GM21619 (cell line): Measurements from ENCODE around the gene NDUFB10.

Source experiments
- ATAC-seq: cut with Tn5 transposase; IDR thresholded peaks from one replicate; pipeline ENCODE4 v1.9.1; 2021; ENCODE audit not compliant: unreplicated experiment

The NDUFB10 gene

DNA sequence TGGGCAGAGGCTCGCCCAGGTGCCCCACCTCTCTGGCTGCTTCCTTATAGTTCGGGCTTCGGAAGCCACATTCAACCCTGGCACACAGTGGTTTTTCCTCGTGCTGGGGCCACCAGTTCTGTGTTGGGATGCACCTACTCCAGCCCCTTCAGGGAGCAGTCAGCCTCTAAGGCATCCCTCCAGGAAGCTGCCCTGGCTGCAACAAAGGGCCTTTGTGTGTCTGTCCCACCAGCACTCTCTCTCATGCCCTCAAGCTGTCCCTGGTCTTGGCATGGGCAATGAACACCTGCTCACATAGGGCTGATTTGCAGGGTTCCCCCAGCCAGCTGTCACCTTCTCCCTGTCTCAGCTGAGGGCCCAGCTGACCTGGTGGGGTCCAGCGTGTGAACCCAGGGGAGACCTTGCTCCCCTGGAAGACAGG, 22.7 kb downstream of the NDUFB10 start:
- no peak for ATAC-seq

DNA sequence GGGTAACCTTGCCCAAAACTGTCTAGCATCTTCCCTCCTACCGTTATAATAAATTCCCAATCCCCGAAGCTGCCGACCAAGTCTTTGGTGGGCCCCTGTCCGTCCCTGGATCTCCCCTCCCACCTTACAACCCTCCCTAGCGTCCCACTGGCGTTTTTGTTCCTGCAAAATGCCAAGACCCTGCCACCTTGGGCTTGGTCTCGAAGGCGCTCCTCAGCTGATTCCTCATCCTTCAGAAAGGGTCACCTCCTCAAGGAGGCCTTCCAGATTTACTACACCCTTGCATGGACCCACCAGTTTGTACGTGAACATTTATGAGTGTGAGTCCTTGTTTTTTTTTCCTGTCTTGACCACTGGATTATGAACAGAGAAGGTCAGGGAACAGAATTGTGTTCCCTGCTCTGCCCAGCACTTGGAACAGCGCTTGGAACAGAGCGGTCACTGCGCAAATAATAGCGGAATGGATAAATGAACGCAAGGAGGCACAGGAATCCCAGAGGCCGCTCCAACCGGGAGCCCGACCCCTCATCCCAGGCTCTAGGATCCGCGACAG, 23.7 kb downstream of the NDUFB10 start:
- no peak for ATAC-seq

DNA sequence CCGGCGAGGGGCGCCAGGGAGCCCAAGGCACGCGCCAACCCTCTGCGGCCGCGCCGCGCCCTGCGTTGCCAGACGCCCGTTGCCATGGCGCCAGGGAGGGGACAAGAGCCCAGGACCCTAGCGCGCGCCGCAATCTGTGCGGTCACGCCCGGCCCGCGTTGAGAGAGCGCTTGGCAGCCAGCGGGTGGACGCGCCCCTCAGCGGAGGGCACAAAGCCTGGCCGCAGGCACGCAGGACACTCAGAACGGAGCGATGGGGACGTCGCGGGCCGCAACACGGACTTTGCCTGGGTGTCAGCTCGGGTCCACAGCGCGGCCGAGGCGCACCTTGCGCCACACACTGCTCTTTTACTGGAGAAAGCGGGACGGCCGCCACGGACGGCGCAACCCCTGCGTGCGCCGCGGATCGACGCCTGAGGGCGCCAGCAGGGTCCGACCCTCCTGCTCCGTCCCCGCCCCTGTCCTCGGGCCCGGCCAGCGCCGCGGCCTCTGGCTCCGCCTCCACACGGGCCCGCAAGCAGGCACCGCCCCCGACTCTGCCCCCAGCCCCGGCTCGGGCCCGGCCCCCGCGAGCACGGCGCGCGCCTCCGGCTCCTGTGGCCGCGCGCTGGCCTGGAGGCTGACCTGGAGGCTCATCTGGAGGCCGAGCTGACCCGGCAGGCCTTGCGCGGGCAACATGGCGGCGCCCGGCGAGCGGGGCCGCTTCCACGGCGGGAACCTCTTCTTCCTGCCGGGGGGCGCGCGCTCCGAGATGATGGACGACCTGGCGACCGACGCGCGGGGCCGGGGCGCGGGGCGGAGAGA, 24.4 kb downstream of the NDUFB10 start, which contains the start of gene GFER:
Gene GFER, plus strand, starts transcription at position 650 of the 803 bp plus-strand sequence. Its CDS starts 26 bp downstream, at position 676.
- ATAC-seq, result peak; percentile 70

DNA sequence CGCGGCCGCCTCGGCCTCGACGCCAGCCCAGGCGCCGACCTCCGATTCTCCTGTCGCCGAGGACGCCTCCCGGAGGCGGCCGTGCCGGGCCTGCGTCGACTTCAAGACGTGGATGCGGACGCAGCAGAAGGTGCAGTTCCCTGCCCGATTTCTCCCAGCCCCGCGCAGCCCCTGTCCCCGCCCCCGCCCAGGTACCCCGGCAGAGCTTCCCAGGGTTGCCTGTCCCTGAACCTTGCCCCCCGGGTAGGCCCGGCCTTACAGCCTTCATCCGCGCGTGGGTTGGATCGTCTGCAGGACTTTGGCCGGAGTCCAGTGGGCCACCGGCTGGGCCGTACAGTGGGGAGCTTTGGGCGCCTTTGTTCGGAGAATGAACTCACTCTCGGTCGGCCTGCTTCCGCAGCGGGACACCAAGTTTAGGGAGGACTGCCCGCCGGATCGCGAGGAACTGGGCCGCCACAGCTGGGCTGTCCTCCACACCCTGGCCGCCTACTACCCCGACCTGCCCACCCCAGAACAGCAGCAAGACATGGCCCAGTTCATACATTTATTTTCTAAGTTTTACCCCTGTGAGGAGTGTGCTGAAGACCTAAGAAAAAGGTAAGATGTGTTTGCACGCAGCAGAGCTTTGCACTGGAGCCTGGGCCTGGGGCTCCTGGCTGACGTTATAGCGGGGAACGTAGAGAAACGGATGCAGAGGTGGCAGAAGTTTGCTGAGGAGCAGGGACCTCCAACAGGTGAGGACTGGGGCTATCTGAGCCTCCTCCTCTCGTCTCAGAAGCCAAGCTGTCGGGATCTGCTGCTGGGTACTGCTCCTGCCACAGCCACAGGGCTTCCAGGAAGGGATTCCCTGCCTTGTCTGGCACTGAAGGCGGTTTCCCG, 25.2 kb downstream of the NDUFB10 start:
- ATAC-seq, result peak; percentile 12

DNA sequence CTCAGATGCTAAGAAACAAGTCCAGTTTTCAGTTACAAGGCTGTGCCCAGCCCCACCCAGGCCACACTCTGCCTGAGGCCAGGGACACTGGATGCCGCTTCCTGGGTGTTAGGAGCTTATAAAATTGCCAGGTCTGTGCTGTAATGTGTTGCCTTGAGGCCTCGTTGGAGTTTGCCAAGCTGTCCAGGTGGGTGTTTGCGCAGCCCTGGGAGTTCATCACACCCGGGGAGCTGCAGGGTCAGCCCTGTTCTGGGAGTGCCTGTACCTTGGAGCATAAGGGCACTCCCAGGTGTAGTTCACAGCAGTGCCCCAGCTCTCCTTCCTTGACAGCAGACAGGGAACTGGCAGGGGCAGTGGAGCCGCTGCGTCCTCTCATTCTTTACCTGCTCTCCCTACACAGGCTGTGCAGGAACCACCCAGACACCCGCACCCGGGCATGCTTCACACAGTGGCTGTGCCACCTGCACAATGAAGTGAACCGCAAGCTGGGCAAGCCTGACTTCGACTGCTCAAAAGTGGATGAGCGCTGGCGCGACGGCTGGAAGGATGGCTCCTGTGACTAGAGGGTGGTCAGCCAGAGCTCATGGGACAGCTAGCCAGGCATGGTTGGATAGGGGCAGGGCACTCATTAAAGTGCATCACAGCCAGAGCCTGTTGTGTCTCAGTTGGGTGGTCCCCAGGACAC, 26.3 kb downstream of the NDUFB10 start:
- ATAC-seq, result no peak

DNA sequence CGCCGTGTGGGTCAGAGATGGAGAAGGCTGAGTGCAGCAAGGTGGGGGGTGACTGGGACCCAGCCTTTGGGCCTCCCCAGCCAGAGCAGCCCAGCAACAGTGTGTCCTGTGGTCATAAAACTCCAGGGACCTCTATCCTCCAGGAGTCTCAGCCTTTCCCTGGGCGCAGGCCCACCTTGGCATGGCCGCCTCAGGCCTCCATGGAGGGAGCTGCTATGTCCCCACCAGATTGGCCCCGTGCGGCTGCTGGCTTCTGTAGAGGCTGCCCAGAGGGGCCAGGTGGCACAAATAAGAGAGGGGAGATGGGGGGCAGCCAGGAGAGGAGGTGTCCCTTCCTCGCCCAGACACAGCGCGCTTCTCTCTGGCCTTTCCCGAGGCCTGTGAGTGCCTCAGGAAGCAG, 27.9 kb downstream of the NDUFB10 start:
- no peak for ATAC-seq

DNA sequence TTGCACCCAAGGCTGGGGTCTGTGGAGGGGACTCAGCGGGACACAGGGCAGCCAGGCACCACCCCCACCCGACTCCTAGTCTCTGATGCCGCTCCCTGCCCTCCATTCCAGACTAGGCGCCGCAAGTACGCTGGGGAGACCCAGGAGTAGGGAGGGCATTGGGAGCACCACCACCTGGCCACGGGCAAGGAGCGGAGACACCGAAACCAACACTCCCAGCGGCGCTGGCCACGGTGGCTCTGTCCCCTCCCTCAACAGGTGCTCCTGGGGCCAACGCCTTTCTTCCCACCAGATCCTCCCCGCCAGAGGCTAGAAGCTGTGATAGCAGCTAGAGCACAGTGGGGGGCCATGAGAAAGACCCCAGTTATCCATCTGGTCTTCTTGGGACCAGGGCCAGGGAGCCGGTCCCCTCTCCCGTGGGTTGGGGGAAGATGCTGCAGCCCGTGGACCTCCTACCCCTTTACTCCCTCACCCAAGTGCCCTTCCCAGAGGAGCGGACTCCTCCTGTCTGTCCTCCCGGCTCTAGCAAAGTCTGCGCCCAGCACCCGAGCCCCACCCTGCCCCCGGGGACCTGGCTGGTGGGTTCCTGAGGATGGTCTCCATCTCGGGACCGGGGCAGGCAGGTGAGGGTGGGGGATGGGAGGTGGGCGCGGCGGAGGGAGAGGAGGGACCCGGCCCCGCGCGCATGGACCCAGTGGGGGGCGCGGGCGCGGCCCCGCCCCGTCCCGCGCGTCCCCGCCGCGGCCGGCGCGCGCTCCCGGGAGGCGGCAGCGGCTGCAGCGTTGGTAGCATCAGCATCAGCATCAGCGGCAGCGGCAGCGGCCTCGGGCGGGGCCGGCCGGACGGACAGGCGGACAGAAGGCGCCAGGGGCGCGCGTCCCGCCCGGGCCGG, 30.1 kb downstream of the NDUFB10 start, which contains the start of gene SYNGR3:
Gene SYNGR3, plus strand, starts transcription at position 762 of the 892 bp plus-strand sequence. CDS start 133 bp downstream, outside the sequence.
- no peak for ATAC-seq

DNA sequence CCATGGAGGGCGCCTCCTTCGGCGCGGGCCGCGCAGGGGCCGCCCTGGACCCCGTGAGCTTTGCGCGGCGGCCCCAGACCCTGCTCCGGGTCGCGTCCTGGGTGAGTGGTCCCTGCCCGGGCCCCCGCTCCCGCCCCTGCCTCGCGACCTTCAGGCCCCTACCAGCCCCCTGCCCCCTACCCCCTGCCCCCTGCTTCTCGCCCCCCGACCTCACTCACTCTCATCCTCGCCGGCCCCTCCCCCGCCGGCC, 30.7 kb downstream of the NDUFB10 start:
- ATAC-seq, result no peak

DNA sequence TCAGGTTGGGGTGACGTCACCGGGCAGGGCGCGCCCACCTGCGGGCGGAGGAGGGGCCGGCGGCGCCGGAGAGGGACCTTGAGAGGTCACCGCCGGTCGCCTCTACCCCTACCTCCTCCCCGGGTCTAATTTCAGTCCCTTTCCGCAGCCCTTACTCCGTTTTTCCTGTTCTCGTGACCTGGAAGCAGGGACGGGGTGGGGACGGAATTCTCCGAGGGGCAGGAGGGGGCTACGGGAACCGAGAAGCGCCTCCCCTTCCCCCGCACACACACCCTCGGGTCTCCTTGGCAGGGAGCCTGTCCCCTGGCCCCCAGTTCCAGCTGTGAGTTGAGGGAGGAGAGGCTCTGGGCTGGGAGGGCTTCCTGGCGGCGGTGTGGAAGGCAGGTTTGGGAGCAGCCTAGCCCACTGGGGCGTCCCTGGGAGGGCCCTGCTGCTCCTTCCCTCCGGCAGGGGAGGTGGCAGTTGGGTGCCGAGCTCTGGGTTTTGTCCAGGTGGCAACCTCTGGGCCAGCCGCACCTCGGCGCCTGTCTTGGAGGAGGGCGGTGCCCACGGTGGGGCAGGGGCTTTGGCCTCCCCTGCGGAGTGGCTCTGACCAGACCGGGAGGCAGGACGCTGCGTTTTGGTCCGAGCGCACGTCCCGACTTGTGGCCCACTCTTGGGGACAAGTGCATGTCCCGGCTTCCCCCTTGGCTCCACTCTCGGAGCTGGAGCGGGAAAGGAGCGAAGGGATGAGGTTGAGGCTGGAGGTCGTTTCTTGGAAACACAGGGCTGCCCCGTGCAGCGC, 31.2 kb downstream of the NDUFB10 start:
- peak; percentile 5 for ATAC-seq

DNA sequence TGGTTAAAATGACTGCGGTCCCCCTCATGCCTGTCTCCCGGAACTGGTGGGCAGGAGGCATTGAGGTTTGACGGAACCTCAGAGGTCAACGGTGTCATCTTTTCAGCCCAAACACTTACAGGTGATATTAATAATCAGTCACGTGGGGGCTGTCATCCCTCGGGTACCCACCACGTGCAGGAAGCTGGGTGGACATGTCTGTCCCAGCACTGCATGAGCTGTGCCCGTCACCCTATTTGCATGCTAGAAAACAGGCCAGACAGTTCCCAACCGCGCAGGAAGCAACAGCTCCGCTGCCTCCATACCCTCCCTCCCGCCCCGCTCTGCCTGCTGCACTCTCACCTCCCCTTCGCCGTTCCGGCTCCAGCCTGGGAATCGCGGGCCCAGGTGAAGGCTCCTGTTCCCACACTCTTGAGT, 31.8 kb downstream of the NDUFB10 start:
- ATAC-seq, result peak; percentile 40

DNA sequence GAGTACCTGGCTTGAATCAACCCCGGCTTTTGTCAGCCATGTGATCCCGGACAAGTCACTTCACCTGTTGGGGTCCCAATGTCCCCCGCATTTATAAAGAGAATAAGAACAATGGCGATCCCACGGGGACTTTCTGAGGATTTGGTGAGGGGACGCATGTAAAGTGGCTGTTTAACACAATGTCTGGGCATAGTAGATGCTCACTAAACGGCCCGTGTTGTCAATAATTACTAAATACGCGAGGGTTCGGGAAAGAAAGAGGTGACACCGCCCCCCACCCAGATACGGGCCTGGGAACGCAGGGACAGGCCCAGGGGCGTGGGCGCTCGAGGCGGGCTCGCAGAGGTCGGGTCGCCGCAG, 32.2 kb downstream of the NDUFB10 start:
- no peak for ATAC-seq

DNA sequence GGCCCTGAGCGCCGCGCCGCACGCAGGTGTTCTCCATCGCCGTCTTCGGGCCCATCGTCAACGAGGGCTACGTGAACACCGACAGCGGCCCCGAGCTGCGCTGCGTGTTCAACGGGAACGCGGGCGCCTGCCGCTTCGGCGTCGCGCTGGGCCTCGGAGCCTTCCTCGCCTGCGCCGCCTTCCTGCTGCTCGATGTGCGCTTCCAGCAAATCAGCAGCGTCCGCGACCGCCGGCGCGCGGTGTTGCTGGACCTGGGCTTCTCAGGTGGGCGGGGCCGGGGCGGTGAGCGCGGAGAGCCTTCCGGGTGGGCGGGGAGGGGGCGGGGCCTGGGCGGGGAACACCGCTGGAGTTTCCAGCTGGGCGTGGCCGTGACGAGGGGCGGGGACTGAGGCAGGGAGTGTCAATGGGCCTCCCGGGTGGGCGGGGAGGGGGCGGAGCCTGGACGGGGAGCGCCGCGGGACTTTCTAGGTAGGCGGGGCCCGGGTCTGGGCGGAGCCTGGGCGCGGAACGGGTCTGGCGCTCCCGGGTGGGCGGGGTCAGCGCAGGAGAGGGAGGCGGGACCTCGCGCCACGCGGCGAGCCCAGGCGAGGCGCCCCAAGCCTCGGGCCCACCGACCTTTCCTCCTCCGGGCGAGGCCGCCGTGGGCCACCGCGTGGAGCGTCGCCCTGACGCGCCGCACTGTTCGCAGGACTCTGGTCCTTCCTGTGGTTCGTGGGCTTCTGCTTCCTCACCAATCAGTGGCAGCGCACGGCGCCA, 32.8 kb downstream of the NDUFB10 start:
- ATAC-seq, result peak; percentile 37

DNA sequence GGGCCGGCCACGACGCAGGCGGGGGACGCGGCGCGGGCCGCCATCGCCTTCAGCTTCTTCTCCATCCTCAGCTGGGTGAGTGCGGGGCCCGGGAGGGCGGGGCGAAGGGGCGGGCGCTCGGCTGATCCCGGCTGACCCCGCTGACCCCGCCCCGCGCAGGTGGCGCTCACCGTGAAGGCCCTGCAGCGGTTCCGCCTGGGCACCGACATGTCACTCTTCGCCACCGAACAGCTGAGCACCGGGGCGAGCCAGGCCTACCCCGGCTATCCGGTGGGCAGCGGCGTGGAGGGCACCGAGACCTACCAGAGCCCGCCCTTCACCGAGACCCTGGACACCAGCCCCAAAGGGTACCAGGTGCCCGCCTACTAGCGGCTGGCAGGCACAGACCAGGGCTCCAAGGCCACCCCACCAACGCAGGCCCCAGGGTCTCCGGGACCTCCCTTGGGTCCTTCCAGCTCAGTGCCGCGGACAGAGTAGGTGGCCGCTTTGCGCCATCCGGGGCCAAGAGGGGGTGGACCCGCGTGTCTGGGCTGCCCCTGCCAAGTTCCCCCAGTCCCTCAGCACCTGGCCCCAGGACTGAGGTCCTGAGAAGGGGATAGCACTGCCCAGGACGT, 33.5 kb downstream of the NDUFB10 start:
- ATAC-seq, result no peak

DNA sequence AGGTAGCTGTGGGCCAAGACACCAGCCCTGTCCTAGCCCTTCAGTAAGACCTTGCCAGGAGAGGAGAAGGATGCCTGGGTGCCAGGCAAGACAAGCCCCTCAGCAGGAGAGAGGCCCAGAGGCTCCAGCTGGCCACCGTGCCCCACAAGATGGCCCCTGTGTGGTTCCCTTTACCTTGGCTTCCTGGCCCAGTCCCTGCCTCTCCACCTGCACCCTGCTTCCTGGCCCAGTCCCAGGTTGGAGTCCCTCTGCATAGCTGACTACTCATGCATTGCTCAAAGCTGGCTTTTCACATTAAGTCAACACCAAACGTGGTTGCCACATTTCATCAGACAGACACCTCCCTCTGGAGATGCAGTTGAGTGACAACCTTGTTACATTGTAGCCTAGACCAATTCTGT, 34.4 kb downstream of the NDUFB10 start:
- ATAC-seq, result no peak

DNA sequence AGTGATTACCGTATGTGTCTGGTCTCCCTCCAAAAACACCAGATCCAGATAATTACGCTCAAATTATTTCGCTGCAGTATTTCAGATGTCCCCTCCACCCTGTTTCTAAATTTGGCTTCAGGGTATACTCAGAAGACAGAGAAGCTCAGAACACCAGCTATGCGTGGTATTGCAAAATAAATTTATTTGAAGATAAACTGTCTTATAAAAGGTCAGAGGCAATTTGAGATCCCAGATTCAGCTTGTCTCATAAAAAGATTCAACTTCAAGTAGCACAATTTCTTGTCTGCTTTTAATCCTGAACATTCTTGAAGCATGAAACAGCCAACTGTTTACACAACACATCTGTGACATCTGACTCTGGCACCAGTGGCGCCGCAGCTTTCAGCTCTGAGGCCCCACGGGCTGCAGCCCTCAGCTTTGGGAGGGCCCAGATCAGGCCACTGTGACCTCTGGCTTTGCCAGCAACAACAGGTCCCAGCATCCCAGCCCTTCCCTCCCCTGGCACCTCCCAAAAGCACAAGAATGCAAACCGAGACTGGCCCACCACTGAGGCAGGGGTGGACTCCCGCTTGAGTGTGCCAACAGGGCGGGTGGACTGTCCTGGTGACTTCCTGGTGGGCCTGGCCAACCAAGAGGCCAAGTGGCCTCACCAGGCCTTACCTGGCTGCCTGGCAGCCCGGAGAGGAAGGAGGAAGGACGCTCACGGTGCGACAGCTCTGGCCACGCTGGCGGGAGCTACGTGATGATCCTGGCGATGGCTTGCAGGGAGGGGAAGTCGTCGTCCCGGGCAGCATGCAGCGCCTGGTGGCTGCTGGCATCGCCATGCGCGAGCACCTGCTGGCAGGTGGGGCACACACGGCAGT, 38.4 kb downstream of the NDUFB10 start:
- no peak for ATAC-seq

DNA sequence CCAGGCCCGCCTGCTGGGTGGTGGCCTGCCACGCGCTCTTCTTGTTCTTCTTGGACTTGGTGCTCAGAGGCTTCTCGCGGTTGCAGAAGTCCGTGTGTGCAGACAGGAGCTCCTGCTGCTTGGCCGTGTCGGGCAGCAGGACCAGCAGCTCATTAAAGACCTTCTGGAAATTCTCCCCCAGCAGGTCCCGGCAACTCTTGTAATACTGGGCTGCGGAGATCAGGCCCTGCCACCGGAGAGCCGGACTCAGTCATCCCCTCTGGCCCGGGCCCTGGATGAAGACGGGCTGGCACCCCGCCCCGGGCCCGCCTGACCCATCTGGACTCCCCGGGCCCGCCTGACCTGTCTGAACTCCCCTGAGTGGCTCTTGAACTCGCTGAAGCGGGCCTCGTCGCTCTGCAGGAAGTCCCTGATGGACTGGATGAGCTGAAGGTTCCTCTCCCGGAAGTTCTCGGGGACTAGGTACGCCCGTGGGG, 39.1 kb downstream of the NDUFB10 start:
- ATAC-seq, result no peak
